Liver (tissue), 9 donors: ENCODE data around the gene BRF1. TPM values are rescaled to one million over a fixed set of nuclear protein-coding genes. Genes with fewer than 3 reads are reported as not detected.

Experiments
- DNase-seq: peaks from one replicate; pipeline ENCODE4 v3.0.0-alpha.2; 2017; ENCODE audit warnings: low spot score
- H3K27ac ChIP-seq, 2 donors: one replicate each; pipeline ENCODE4 v1.7.0; 2013; ENCODE audit warnings: inconsistent platforms in 2 of 2, low read length in 2 of 2, control low read depth in 1 of 2, low read depth in 1 of 2, mild to moderate bottlenecking in 1 of 2
- H3K27me3 ChIP-seq, 4 donors: one replicate each; pipeline versions ENCODE4 v1.6.1 to v1.7.0; 2013; ENCODE audit warnings: low read length in 3 of 4, inconsistent platforms in 1 of 4, mild to moderate bottlenecking in 1 of 4, moderate library complexity in 1 of 4; ENCODE audit not compliant: control insufficient read depth in 4 of 4, insufficient read depth in 4 of 4
- H3K36me3 ChIP-seq, 4 donors: one replicate each; pipeline versions ENCODE4 v1.6.1 to v1.7.0; 2013; ENCODE audit warnings: low read length in 3 of 4, mild to moderate bottlenecking in 3 of 4, low read depth in 1 of 4, moderate library complexity in 1 of 4; ENCODE audit not compliant: control insufficient read depth in 4 of 4, insufficient read depth in 3 of 4
- H3K4me1 ChIP-seq, 4 donors: one replicate each; pipeline versions ENCODE4 v1.6.1 to v1.7.0; 2013; ENCODE audit warnings: low read length in 3 of 4, mild to moderate bottlenecking in 3 of 4, moderate library complexity in 1 of 4; ENCODE audit not compliant: control insufficient read depth in 4 of 4, insufficient read depth in 4 of 4
- H3K4me3 ChIP-seq, 3 donors: one replicate each; pipeline versions ENCODE4 v1.6.1 to v1.7.0; 2013; ENCODE audit warnings: low read length in 3 of 3, control low read depth in 1 of 3, low read depth in 1 of 3, mild to moderate bottlenecking in 1 of 3
- H3K9ac ChIP-seq, 2 donors: one replicate each; pipeline ENCODE4 v1.7.0; 2013; ENCODE audit warnings: low read length in 2 of 2, mild to moderate bottlenecking in 2 of 2, moderate library complexity in 2 of 2, control low read depth in 1 of 2, low read depth in 1 of 2
- H3K9me3 ChIP-seq, 4 donors: one replicate each; pipeline versions ENCODE4 v1.6.1 to v1.7.0; 2013; ENCODE audit warnings: low read length in 3 of 4; ENCODE audit not compliant: control insufficient read depth in 4 of 4
- EGR1 ChIP-seq, 2 donors: IDR thresholded peaks; 2 replicates each; pipeline ENCODE4 v1.6.1; 2016 to 2018; ENCODE audit warnings: antibody characterized with exemption in 2 of 2, low read depth in 2 of 2
- FOXA1 ChIP-seq: IDR thresholded peaks from 2 replicates; pipeline ENCODE4 v1.6.1; 2016; ENCODE audit warnings: antibody characterized with exemption
- GABPA ChIP-seq, 2 donors: IDR thresholded peaks in 1 of 2; conservative IDR thresholded peaks in 1 of 2; 2 replicates each; pipeline ENCODE4 v1.6.1; 2016; ENCODE audit warnings: antibody characterized with exemption in 2 of 2, mild to moderate bottlenecking in 1 of 2, moderate library complexity in 1 of 2
- HNF4A ChIP-seq, 2 donors: conservative IDR thresholded peaks; 2 replicates each; pipeline ENCODE4 v1.6.1; 2016; ENCODE audit warnings: antibody characterized with exemption in 2 of 2, mild to moderate bottlenecking in 2 of 2
- HNF4G ChIP-seq: IDR thresholded peaks from 2 replicates; pipeline ENCODE4 v1.6.1; 2016; ENCODE audit warnings: antibody characterized with exemption
- JUND ChIP-seq, 2 donors: IDR thresholded peaks; 2 replicates each; pipeline ENCODE4 v1.6.1; 2016; ENCODE audit warnings: antibody characterized with exemption in 2 of 2
- NR2F2 ChIP-seq: IDR thresholded peaks from 2 replicates; pipeline ENCODE4 v1.6.1; 2016; ENCODE audit warnings: antibody characterized with exemption
- RXRA ChIP-seq, 2 donors: IDR thresholded peaks; 2 replicates each; pipeline ENCODE4 v1.6.1; 2017 to 2018; ENCODE audit warnings: antibody characterized with exemption in 2 of 2, mild to moderate bottlenecking in 1 of 2
- SP1 ChIP-seq: IDR thresholded peaks from 2 replicates; pipeline ENCODE4 v1.6.1; 2018; ENCODE audit warnings: antibody characterized with exemption, mild to moderate bottlenecking
- TAF1 ChIP-seq: conservative IDR thresholded peaks from 2 replicates; pipeline ENCODE4 v1.6.1; 2016; ENCODE audit warnings: antibody characterized with exemption, mild to moderate bottlenecking
- YY1 ChIP-seq: IDR thresholded peaks from 2 replicates; pipeline ENCODE4 v1.6.1; 2016; ENCODE audit warnings: antibody characterized with exemption, mild to moderate bottlenecking
- WGBS: extraction: QIAGEN DNeasy Blood & Tissue Kit; methylation state at CpG from one replicate; pipeline ENCODE4 v1.1.7; 2013; 5-methylcytosine and 5-hydroxymethylcytosine counted together
- polyA plus RNA-seq, 2 donors: library from polyadenylated mRNA; stranded (reverse) in 1 of 2; unstranded in 1 of 2; fragments of 200-250 nt in 1 of 2; fragments of >200 nt in 1 of 2; fragmentation: Nextera tagmentation in 1 of 2; extraction: Ambion mirVana in 1 of 2; gene quantifications; one replicate each; pipeline versions ENCODE4 v1.2.1 to v1.2.3, GENCODE V29; 2013 to 2015
- total RNA-seq, 2 donors: library from RNA; depleted of rRNA; stranded (reverse); fragments of >200 nt; gene quantifications; one replicate each; pipeline ENCODE4 v1.2.3, GENCODE V29; 2014
- TF ChIP-seq, protein P1 (sequence below): IDR thresholded peaks from 2 replicates; pipeline ENCODE4 v1.6.1; 2016; ENCODE audit warnings: antibody characterized with exemption, mild to moderate bottlenecking
- TF ChIP-seq, protein P2 (sequence below): fragments of 150-350 bp; IDR thresholded peaks from 2 replicates; pipeline ENCODE4 v1.5.1; 2017; ENCODE audit warnings: improper control_type of control experiment, low read depth, low read length; ENCODE audit not compliant: missing input control
- TF ChIP-seq, protein P3 (sequence below): IDR thresholded peaks from 2 replicates; pipeline ENCODE4 v1.6.1; 2016; ENCODE audit warnings: antibody characterized with exemption
- TF ChIP-seq, protein P4 (sequence below): IDR thresholded peaks from 2 replicates; pipeline ENCODE4 v1.6.1; 2016; ENCODE audit warnings: antibody characterized with exemption
- TF ChIP-seq, protein P5 (sequence below): IDR thresholded peaks from 2 replicates; pipeline ENCODE4 v1.6.1; 2016; ENCODE audit warnings: antibody characterized with exemption
- donor health status: healthy.
- donor health status: healthy.
- donor health status: healthy.
- donor health status: healthy.
- donor health status: healthy.

BRF1 gene
- total and polyA plus RNA-seq, 4 donors: 4.6 to 24.1 (median 10.6) TPM

DNA sequence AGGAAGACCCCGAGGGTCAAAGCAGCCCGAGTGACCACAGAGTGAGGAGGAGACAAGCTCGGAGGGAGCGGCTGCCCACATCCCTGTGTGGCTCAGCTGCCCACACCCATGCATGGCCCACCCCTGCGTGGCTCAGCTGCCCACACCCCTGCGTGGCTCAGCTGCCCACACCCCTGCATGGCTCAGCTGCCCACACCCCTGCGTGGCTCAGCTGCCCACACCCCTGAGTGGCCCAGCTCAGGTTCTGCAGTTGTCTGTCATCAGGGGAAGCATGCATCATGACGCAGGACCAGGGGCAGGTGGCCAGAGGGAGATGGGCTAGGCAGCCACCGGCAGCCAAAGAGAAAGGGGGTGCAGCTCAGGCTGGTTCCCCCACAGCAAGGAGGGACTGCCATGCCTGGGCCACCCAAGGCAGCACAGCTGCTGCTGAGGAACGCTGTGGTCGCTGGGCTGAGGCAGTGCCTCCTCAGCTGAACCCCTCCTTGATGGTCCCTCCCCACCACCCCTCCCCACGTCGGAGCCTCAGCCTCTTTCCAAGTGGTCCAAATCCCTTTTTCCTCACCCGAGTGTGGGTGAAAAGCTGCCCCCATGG, 86.4 kb downstream of the BRF1 start:
- 98% methylated on average over 14 of the region's 14 CpGs for whole genome bisulfite sequencing
- no peaks in the 10 kb centered on the region for H3K4me1 ChIP-seq
- peaks cover 0 to 45% (median 6%) of the 10 kb centered on the region in 4 donors for H3K36me3 ChIP-seq

More for the DNA sequence above, 86.4 kb downstream of the BRF1 start:
- Histone ChIP-seq H3K27me3 (no peaks in the 10 kb centered on the region), H3K9ac (no peak overlapping the region), H3K9me3 (no peaks in the 10 kb centered on the region), H3K27ac (no peak overlapping the region), H3K4me3 (no peak overlapping the region)
- TF ChIP-seq JUND (IDR thresholded peaks at IDR 0.05) (no peak), FOXA1 (no peak), YY1 (no peak), HNF4G (no peak), NR2F2 (no peak), SP1 (no peak), HNF4A (conservative IDR thresholded peaks at IDR 0.05) (no peak), RXRA (IDR thresholded peaks at IDR 0.05) (no peak), GABPA (IDR thresholded peaks at IDR 0.05 in 1 of 2, conservative IDR thresholded peaks at IDR 0.05 in 1 of 2) (no peak), TAF1 (no peak), EGR1 (IDR thresholded peaks at IDR 0.05; ENCODE audit: low read depth in 2 of 2) (no peak)
- TF ChIP-seq, protein P1, sequence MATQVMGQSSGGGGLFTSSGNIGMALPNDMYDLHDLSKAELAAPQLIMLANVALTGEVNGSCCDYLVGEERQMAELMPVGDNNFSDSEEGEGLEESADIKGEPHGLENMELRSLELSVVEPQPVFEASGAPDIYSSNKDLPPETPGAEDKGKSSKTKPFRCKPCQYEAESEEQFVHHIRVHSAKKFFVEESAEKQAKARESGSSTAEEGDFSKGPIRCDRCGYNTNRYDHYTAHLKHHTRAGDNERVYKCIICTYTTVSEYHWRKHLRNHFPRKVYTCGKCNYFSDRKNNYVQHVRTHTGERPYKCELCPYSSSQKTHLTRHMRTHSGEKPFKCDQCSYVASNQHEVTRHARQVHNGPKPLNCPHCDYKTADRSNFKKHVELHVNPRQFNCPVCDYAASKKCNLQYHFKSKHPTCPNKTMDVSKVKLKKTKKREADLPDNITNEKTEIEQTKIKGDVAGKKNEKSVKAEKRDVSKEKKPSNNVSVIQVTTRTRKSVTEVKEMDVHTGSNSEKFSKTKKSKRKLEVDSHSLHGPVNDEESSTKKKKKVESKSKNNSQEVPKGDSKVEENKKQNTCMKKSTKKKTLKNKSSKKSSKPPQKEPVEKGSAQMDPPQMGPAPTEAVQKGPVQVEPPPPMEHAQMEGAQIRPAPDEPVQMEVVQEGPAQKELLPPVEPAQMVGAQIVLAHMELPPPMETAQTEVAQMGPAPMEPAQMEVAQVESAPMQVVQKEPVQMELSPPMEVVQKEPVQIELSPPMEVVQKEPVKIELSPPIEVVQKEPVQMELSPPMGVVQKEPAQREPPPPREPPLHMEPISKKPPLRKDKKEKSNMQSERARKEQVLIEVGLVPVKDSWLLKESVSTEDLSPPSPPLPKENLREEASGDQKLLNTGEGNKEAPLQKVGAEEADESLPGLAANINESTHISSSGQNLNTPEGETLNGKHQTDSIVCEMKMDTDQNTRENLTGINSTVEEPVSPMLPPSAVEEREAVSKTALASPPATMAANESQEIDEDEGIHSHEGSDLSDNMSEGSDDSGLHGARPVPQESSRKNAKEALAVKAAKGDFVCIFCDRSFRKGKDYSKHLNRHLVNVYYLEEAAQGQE: no peak
- TF ChIP-seq, protein P2, sequence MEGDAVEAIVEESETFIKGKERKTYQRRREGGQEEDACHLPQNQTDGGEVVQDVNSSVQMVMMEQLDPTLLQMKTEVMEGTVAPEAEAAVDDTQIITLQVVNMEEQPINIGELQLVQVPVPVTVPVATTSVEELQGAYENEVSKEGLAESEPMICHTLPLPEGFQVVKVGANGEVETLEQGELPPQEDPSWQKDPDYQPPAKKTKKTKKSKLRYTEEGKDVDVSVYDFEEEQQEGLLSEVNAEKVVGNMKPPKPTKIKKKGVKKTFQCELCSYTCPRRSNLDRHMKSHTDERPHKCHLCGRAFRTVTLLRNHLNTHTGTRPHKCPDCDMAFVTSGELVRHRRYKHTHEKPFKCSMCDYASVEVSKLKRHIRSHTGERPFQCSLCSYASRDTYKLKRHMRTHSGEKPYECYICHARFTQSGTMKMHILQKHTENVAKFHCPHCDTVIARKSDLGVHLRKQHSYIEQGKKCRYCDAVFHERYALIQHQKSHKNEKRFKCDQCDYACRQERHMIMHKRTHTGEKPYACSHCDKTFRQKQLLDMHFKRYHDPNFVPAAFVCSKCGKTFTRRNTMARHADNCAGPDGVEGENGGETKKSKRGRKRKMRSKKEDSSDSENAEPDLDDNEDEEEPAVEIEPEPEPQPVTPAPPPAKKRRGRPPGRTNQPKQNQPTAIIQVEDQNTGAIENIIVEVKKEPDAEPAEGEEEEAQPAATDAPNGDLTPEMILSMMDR: no peak
- TF ChIP-seq, protein P3, sequence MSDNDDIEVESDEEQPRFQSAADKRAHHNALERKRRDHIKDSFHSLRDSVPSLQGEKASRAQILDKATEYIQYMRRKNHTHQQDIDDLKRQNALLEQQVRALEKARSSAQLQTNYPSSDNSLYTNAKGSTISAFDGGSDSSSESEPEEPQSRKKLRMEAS: no peak
- TF ChIP-seq, protein P4, sequence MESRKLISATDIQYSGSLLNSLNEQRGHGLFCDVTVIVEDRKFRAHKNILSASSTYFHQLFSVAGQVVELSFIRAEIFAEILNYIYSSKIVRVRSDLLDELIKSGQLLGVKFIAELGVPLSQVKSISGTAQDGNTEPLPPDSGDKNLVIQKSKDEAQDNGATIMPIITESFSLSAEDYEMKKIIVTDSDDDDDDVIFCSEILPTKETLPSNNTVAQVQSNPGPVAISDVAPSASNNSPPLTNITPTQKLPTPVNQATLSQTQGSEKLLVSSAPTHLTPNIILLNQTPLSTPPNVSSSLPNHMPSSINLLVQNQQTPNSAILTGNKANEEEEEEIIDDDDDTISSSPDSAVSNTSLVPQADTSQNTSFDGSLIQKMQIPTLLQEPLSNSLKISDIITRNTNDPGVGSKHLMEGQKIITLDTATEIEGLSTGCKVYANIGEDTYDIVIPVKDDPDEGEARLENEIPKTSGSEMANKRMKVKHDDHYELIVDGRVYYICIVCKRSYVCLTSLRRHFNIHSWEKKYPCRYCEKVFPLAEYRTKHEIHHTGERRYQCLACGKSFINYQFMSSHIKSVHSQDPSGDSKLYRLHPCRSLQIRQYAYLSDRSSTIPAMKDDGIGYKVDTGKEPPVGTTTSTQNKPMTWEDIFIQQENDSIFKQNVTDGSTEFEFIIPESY: no peak
- TF ChIP-seq, protein P5, sequence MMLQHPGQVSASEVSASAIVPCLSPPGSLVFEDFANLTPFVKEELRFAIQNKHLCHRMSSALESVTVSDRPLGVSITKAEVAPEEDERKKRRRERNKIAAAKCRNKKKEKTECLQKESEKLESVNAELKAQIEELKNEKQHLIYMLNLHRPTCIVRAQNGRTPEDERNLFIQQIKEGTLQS: no peak
- DNase-seq: no peak
